HG03565 (cell line): Measurements from ENCODE around the gene CHTF8.
"Not testable (repeated sequence)": the region's sequence is repeated elsewhere in the genome, so short reads cannot be mapped to it uniquely, and the experiment has no call there.

Experiments used
- ATAC-seq: cut with Tn5 transposase; IDR thresholded peaks from one replicate; pipeline ENCODE4 v1.9.1; 2021; ENCODE audit warnings: mild to moderate bottlenecking, moderate library complexity; ENCODE audit not compliant: unreplicated experiment

Gene CHTF8

GRCh38 chr16:69132424-69133252 lies at the start of gene CHTF8, which contains the start of gene UTP4:
Gene CHTF8 (minus strand): TSS chr16:69132588. CDS start chr16:69121458, 11,130 bp downstream.
Gene UTP4 (plus strand): TSS chr16:69132649. CDS start chr16:69133460, 811 bp downstream.
- peak; percentile 74 for ATAC-seq

- no peak for ATAC-seq
These were observed 47.6 kb upstream of the CHTF8 start for GRCh38 chr16:69180011-69180338.

GRCh38 chr16:69179328-69180010 lies 47.1 kb upstream of the CHTF8 start:
- ATAC-seq: no peak

- ATAC-seq: no peak
These were observed 43.8 kb upstream of the CHTF8 start for GRCh38 chr16:69176033-69176800.

GRCh38 chr16:69171325-69172084 lies 39.1 kb upstream of the CHTF8 start:
- ATAC-seq: no peak

GRCh38 chr16:69169607-69170352 lies 37.4 kb upstream of the CHTF8 start:
- no peak for ATAC-seq

GRCh38 chr16:69169051-69169450 lies 36.7 kb upstream of the CHTF8 start:
- no peak for ATAC-seq

- no peak for ATAC-seq
These were observed 34.9 kb upstream of the CHTF8 start for GRCh38 chr16:69166946-69167930.

- ATAC-seq: no peak
These were observed 33.9 kb upstream of the CHTF8 start for GRCh38 chr16:69166221-69166833.

GRCh38 chr16:69165584-69165983 lies 33.2 kb upstream of the CHTF8 start:
- no peak for ATAC-seq

GRCh38 chr16:69160192-69160591 lies 27.8 kb upstream of the CHTF8 start:
- ATAC-seq: no peak

- ATAC-seq: no peak
These were observed 24.8 kb upstream of the CHTF8 start for GRCh38 chr16:69157196-69157595.

GRCh38 chr16:69150146-69150865 lies 17.9 kb upstream of the CHTF8 start:
- no peak for ATAC-seq

GRCh38 chr16:69149621-69150020 lies 17.2 kb upstream of the CHTF8 start:
- not testable (repeated sequence) for ATAC-seq

GRCh38 chr16:69145658-69146057 lies 13.3 kb upstream of the CHTF8 start:
- no peak for ATAC-seq

GRCh38 chr16:69143116-69143515 lies 10.7 kb upstream of the CHTF8 start:
- ATAC-seq: no peak

- ATAC-seq: no peak
These were observed 9.5 kb upstream of the CHTF8 start for GRCh38 chr16:69141936-69142335.

- ATAC-seq: no peak
These were observed 8.6 kb upstream of the CHTF8 start for GRCh38 chr16:69141014-69141413.
